NCI-H748 (cell line): ENCODE results near the gene MRPS2.
A peak's percentile ranks its signal among the peaks of the same experiment; 100 is the strongest.
"Not testable (repeated sequence)": the region's sequence is repeated elsewhere in the genome, so short reads cannot be mapped to it uniquely, and the experiment has no call there.

ENCODE experiments used
- DNase-seq: peaks from one replicate; lab custom pipeline; 2025; ENCODE audit not compliant: unreplicated experiment; lab: John Stamatoyannopoulos, UW

MRPS2 gene

DNA sequence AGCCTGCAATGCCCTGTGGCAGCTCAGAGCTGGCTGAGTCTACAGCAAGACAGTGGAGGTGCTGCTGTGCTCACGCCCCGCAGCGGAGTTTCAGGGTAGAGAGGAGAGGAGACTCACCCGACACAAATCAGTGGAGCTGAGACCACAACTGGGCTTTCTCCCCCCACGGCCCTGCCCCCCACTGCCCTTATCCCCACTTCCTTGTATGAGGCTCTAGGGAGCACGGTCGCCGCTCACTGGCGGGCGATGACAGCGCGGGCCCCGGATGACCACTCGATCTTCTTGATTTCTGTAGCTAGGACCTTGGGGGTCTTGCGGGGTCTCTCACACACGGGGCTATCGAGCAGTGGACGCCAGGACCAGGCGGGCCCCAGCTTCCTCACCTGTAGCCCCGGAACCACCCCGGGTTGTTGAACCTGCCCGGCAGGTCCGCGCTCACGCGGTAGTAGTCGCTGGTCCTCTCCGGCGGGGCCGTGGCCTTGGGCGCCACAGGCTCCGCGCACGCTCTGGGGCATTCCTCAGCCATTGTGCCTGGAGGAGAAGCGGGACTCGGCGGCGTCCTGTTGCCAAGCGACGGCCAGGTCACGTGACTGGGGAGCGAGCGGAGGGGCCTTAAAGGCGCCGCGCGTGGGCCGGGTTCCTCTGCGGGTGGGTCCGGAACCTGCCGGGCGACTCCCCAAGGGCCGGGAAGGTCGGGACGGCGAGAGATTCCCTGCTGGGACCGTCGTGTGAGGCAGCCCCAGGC, 984 bp upstream of the MRPS2 start:
- peak; percentile 93 for DNase-seq

DNA sequence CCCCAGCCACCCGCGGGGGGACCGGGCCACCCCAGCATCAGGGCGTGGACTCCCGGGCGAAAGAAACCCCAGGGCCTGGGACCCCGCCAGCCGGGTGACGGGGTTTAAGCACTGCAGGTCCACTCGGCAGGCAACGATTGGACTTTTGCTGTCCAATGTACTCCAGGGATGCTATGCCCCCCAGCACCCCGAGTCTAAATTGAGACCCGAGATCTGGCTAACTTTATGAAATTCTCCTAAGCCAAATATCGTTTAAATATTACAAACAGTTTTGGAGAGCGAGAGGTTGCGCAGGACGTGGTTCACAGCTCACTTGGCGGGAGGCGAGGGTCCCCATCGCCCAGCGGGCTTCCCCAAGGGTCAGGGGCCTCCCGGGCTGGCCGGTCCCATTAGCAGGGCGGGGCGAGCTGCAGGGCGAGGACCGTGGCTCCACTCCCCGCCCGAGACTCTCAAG, 384 bp upstream of the MRPS2 start:
- DNase-seq: no peak

GRCh38 chr9:135501261-135502167, 1.0 kb downstream of the MRPS2 start:
- no peak for DNase-seq

- DNase-seq: no peak
Observed at GRCh38 chr9:135502168-135502872, 1.8 kb downstream of the MRPS2 start.

GRCh38 chr9:135502873-135503321, 2.4 kb downstream of the MRPS2 start:
- no peak for DNase-seq

DNA sequence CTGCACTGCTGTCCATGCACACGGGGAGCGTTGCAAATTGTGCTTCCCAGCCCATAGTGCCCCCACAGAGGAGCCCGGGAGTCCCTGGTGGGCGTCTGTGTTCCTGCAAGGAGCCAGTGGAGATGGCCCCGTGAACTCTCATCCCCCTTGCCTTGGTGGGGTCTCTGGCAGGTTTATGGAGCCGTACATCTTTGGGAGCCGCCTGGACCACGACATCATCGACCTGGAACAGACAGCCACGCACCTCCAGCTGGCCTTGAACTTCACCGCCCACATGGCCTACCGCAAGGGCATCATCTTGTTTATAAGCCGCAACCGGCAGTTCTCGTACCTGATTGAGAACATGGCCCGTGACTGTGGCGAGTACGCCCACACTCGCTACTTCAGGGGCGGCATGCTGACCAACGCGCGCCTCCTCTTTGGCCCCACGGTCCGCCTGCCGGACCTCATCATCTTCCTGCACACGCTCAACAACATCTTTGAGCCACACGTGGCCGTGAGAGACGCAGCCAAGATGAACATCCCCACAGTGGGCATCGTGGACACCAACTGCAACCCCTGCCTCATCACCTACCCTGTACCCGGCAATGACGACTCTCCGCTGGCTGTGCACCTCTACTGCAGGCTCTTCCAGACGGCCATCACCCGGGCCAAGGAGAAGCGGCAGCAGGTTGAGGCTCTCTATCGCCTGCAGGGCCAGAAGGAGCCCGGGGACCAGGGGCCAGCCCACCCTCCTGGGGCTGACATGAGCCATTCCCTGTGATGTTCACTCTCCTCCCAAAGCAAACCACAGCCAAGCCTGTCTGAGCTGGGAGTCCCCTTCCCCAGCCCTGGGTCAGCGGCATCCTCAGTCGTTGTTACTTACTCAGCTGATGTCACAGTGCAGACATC, 3.1 kb downstream of the MRPS2 start:
- DNase-seq: no peak

GRCh38 chr9:135504262-135505243, 4.1 kb downstream of the MRPS2 start:
- DNase-seq: peak; percentile 39

DNA sequence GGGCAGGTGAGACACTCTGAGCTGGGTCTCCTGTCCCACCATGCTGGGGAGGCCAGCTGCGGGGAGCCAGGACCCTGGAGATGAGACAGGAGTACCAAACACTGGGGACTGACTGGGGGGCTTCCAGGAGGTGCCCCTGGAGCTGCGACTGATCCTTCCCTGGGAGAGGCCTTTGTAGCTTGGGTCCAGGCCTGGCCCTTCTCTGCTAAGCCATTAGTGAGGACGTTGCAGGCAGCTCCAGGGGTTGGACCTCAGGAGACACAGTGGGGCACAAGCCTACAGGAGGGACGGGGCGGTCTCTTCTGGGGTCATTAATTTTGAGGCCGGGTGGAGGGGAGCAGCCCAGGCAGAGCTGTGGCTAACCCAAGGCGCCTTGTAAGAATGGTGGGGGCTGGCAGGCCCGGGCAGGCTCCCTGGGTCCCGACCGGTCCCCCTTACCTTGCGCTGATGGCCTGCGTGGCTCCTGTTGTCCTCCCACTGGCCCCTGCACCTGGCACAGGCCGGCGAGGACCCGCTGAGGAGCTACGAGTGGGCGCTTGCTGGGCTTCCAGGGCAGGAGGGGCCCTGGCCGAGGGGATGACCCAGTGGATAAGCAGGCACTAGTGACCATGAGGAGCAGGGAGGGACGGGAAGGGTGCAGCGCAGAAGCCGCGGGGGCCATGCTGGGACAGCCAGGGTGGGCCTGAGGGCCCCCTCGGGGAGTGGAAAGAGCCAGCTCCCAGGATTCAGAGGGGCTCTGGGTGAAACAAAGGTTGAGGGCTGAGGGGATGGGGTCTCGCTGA, 5.1 kb downstream of the MRPS2 start:
- no peak for DNase-seq

DNA sequence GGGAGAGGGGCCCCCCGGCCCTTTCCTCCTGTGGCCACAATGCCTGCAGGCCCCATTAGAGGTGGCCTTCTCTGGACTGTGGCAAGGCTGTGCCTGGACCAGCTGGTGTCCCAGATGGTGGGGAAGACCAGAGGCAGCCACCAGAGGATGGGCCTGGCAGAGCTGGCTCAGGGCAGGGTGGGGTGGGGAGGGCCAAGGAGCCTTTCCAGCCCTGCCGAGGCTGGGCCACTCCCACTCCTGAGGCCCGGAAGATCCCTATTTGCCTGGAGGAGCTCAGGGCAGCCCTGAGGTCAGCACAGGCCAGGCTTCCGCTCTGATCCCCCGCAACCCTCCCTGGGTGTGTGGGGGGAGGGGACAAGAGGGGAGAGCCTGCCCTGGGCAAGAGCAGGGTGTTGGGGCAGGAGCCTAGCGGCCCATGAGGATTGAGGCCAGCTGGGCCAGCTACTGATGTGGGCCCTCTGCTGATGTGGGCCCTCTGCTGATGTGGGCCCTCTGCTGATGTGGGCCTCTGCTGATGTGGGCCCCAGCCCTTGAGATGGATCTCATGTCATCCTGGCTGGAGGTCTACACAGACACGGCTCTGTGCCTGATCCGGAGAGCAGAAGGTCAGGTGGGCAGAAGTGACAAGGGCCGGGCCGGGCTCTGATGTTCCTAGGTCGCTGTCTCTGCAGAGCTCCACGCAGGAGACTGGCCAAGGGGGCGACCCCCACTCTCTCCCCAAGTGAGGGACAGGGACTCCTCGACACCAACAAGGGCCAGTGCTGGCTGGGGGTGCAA, 6.0 kb downstream of the MRPS2 start:
- no peak for DNase-seq

DNA sequence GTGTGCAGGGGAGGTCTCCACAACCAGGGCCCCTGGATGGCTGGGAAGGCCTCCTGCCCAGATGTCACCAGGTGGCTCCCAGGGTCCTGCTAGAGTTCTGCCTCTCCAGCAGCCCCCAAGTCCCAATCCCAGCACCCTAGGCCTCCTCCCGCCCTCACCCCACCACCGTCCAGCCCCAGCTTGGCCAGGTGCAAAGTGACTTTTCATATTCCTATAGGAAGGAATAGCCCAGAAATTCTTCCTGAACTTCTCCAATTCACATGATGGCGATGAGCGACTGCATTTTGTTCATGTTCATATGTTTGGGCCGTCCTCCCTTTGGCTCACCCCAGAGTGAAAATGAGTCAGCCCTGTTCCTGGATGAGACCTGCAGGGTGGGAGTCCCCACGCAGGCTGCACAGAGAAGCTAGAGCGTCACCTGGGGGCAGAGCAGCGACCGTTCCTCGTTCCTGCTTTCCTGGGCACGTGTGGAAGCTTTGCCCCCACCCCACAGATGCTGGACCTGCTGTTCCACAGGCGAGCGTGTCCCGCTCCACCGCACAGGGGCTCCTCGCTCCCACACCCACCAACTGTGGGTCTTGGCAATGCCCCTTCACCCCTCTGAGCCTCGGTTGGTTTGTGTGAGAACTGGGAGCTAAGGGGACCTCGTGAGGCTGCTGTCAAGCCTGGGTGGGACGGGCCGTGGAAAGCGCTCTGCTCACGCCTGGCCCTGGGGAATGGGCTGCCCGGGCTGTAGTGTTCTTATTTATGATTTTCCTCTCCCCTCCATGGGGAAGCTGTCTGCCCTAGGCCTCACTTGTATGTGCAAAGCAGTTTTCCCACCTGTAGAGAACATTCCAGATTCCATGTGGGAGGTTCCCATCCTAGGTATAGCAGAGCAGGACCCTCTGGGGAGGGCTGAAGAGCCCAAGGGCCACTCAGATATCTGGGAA, 6.9 kb downstream of the MRPS2 start:
- DNase-seq: no peak

- DNase-seq: no peak
Observed at GRCh38 chr9:135508211-135508820, 7.8 kb downstream of the MRPS2 start.

GRCh38 chr9:135509458-135509857, 9.0 kb downstream of the MRPS2 start:
- DNase-seq: no peak

DNA sequence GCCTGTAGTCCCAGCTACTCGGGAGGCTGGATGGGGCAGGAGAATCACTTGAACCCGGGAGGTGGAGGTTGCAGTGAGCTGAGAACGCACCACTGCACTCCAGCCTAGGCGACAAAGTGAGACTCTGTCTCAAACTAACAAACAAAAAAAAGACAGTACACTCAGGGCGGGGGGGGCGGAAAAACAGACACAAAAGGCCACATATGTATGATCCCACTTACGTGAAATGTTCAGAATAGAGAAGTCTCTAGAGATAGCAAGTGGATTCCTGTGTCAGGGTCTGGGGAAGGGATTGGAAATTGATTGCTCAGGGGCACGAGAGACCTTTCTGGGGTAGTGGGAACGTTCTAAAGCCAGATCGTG, 11.7 kb downstream of the MRPS2 start:
- no peak for DNase-seq

- DNase-seq: no peak
Observed at GRCh38 chr9:135512904-135513303, 12.4 kb downstream of the MRPS2 start.

GRCh38 chr9:135513351-135513846, 12.9 kb downstream of the MRPS2 start:
- DNase-seq: no peak

DNA sequence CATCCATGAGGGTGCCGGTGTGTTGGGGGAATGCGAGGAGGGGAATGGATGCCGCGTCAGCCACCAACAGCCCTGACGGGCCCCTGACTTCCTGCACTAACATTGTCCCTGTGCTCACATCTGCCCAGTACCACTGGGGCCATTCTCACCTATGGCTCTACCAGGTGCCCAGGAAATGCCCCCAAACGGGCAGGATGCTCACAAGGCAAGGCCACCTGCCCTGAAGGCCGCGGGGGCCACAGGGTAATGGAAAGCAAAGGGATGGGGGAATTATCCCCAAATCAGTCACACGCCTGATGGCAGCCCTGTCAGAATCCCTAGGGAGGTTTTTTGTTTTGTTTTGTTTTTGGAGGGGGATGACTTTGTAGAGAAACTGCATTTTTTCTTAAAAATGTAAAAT, 13.4 kb downstream of the MRPS2 start:
- not testable (repeated sequence) for DNase-seq
